ENCODE results near the gene SLC35F3.

Gene SLC35F3

DNA sequence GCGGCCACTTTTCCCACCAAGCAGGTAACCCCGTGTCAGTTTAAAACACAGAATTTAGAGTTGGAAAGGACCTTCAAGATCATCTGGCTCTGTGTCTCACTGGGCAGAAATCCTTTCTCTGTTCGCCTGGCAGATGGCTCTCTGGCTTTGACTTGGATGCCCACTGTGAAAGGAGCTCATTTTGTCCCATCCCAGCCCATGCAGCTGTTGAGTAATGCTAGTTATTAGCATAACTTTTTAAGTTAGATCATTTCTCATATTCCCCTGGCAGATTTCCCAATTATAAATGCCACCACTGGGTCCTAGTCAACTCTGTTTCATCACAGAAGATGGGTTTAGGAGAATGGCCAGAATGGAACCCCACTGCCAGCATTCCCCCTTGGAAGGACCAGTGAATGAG lies 55.9 kb downstream of the SLC35F3 start:
- H3K4me3 ChIP-seq (ENCODE audit: insufficient read depth, low read length, poor library complexity, severe bottlenecking): no peak overlapping the region
- H2AFZ ChIP-seq (ENCODE audit: low read depth, low read length, severe bottlenecking): no peak overlapping the region
- no peaks in the 10 kb centered on the region for H3K9me3 ChIP-seq (ENCODE audit: insufficient read depth, low read length)
- no peaks in the 10 kb centered on the region for H3K79me2 ChIP-seq (ENCODE audit: insufficient read depth, low read length)
- no peaks in the 10 kb centered on the region for H3K9me2 ChIP-seq (replicated peaks; ENCODE audit: insufficient read depth, low read length)
- H3K9ac ChIP-seq (ENCODE audit: low read length): no peak overlapping the region
- H3F3A ChIP-seq (ENCODE audit: insufficient read depth): no peaks in the 10 kb centered on the region
- no peaks in the 10 kb centered on the region for H4K20me1 ChIP-seq (ENCODE audit: low read depth, low read length)
- H3K27ac ChIP-seq (ENCODE audit: low read depth, low read length): no peak overlapping the region
- H3K27me3 ChIP-seq (ENCODE audit: low read length): no peaks in the 10 kb centered on the region
- no peak for TF ChIP-seq CTCF (IDR thresholded peaks at IDR 0.05; ENCODE audit: insufficient read depth, low read length, poor library complexity, severe bottlenecking)
- no peak for TF ChIP-seq EZH2phosphoT487 (conservative IDR thresholded peaks at IDR 0.05; ENCODE audit: low read length)
- no peaks in the 10 kb centered on the region for H3K36me3 ChIP-seq (ENCODE audit: low read length)
- H3K4me2 ChIP-seq (ENCODE audit: low read depth, low read length, poor library complexity, severe bottlenecking): no peak overlapping the region

DNA sequence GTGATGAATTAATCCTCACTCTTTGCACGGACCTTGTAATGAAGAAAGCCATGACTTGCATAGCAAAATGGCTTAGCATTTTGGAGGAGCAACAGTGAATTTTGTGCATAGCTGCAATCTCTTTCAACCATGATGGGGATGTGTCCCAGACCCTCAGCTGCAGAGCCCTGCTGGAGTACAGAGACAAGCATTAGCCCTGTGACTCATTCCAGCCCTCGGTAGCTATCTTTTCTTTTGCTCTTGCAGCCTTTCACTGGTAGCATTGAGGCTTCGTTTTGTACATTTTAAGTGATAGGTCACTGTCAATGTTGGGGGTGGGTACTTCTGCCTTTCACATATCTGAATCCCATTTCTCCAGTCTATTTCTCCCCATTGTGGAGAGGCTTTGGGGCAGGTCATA lies 58.4 kb downstream of the SLC35F3 start:
- Histone ChIP-seq H3K4me3 (ENCODE audit: insufficient read depth, low read length, poor library complexity, severe bottlenecking) (no peak overlapping the region), H3K27me3 (ENCODE audit: low read length) (0 out of 2 replicates have a peak, but pooled peaks cover 3% of the 10 kb centered on the region), H3K4me2 (ENCODE audit: low read depth, low read length, poor library complexity, severe bottlenecking) (no peak overlapping the region), H3K27ac (ENCODE audit: low read depth, low read length) (no peak overlapping the region), H4K20me1 (ENCODE audit: low read depth, low read length) (no peaks in the 10 kb centered on the region), H2AFZ (ENCODE audit: low read depth, low read length, severe bottlenecking) (no peak overlapping the region), H3K9ac (ENCODE audit: low read length) (no peak overlapping the region), H3K36me3 (ENCODE audit: low read length) (no peaks in the 10 kb centered on the region), H3K9me2 (replicated peaks; ENCODE audit: insufficient read depth, low read length) (no peaks in the 10 kb centered on the region), H3K9me3 (ENCODE audit: insufficient read depth, low read length) (no peaks in the 10 kb centered on the region), H3K79me2 (ENCODE audit: insufficient read depth, low read length) (no peaks in the 10 kb centered on the region), H3F3A (ENCODE audit: insufficient read depth) (no peaks in the 10 kb centered on the region)
- no peak for TF ChIP-seq CTCF (IDR thresholded peaks at IDR 0.05; ENCODE audit: insufficient read depth, low read length, poor library complexity, severe bottlenecking)
- TF ChIP-seq EZH2phosphoT487 (conservative IDR thresholded peaks at IDR 0.05; ENCODE audit: low read length): no peak

- H3K36me3 ChIP-seq (ENCODE audit: low read length): no peaks in the 10 kb centered on the region
- no peak overlapping the region for H3K4me3 ChIP-seq (ENCODE audit: insufficient read depth, low read length, poor library complexity, severe bottlenecking)
- H3K9ac ChIP-seq (ENCODE audit: low read length): no peak overlapping the region
- H3F3A ChIP-seq (ENCODE audit: insufficient read depth): no peaks in the 10 kb centered on the region
- H3K9me2 ChIP-seq (replicated peaks; ENCODE audit: insufficient read depth, low read length): no peaks in the 10 kb centered on the region
- H3K4me2 ChIP-seq (ENCODE audit: low read depth, low read length, poor library complexity, severe bottlenecking): no peak overlapping the region
- no peak overlapping the region for H3K27ac ChIP-seq (ENCODE audit: low read depth, low read length)
- H3K9me3 ChIP-seq (ENCODE audit: insufficient read depth, low read length): no peaks in the 10 kb centered on the region
- H4K20me1 ChIP-seq (ENCODE audit: low read depth, low read length): no peaks in the 10 kb centered on the region
- H3K79me2 ChIP-seq (ENCODE audit: insufficient read depth, low read length): no peaks in the 10 kb centered on the region
- H2AFZ ChIP-seq (ENCODE audit: low read depth, low read length, severe bottlenecking): no peak overlapping the region
- TF ChIP-seq EZH2phosphoT487 (conservative IDR thresholded peaks at IDR 0.05; ENCODE audit: low read length) (no peak), CTCF (IDR thresholded peaks at IDR 0.05; ENCODE audit: insufficient read depth, low read length, poor library complexity, severe bottlenecking) (no peak)
- 0 out of 2 replicates have a peak, but pooled peaks cover 3% of the 10 kb centered on the region for H3K27me3 ChIP-seq (ENCODE audit: low read length)
These were observed 61.4 kb downstream of the SLC35F3 start for GRCh38 chr1:233965856-233966255.
